Skeletal muscle tissue (tissue), 4 donors: ENCODE measurements around the gene ENPP6. TPM values are rescaled to one million over a fixed set of nuclear protein-coding genes. Genes with fewer than 3 reads are reported as not detected.
"Not testable (repeated sequence)": the region's sequence is repeated elsewhere in the genome, so short reads cannot be mapped to it uniquely, and the experiment has no call there.

Experiments
- H3K27ac ChIP-seq: one replicate; pipeline ENCODE4 v1.7.0; 2013; ENCODE audit warnings: mild to moderate bottlenecking, low read depth, low read length, inconsistent platforms
- H3K27me3 ChIP-seq, 3 donors: one replicate each; pipeline ENCODE4 v1.7.0; 2013; ENCODE audit warnings: low read length in 3 of 3; ENCODE audit not compliant: control insufficient read depth in 3 of 3, insufficient read depth in 3 of 3
- H3K36me3 ChIP-seq, 3 donors: one replicate each; pipeline ENCODE4 v1.7.0; 2013; ENCODE audit warnings: low read length in 3 of 3; ENCODE audit not compliant: control insufficient read depth in 3 of 3, insufficient read depth in 3 of 3
- H3K4me1 ChIP-seq, 3 donors: one replicate each; pipeline ENCODE4 v1.7.0; 2013; ENCODE audit warnings: low read length in 3 of 3, mild to moderate bottlenecking in 3 of 3; ENCODE audit not compliant: control insufficient read depth in 3 of 3, insufficient read depth in 3 of 3
- H3K4me3 ChIP-seq, 3 donors: one replicate each; pipeline ENCODE4 v1.7.0; 2013; ENCODE audit warnings: low read length in 3 of 3
- H3K9ac ChIP-seq, 3 donors: one replicate each; pipeline ENCODE4 v1.7.0; 2013; ENCODE audit warnings: low read length in 3 of 3, mild to moderate bottlenecking in 3 of 3, moderate library complexity in 2 of 3, low read depth in 1 of 3
- H3K9me3 ChIP-seq, 3 donors: one replicate each; pipeline ENCODE4 v1.7.0; 2013; ENCODE audit warnings: low read length in 3 of 3; ENCODE audit not compliant: control insufficient read depth in 3 of 3
- total RNA-seq: library from RNA; depleted of rRNA; stranded (reverse); fragments of >200 nt; gene quantifications from one replicate; pipeline ENCODE4 v1.2.3, GENCODE V29; 2014
- donor health status: Osteomylitis.

The ENPP6 gene
- total RNA-seq, 1 donor from 2014 or later = 6.3 TPM

DNA sequence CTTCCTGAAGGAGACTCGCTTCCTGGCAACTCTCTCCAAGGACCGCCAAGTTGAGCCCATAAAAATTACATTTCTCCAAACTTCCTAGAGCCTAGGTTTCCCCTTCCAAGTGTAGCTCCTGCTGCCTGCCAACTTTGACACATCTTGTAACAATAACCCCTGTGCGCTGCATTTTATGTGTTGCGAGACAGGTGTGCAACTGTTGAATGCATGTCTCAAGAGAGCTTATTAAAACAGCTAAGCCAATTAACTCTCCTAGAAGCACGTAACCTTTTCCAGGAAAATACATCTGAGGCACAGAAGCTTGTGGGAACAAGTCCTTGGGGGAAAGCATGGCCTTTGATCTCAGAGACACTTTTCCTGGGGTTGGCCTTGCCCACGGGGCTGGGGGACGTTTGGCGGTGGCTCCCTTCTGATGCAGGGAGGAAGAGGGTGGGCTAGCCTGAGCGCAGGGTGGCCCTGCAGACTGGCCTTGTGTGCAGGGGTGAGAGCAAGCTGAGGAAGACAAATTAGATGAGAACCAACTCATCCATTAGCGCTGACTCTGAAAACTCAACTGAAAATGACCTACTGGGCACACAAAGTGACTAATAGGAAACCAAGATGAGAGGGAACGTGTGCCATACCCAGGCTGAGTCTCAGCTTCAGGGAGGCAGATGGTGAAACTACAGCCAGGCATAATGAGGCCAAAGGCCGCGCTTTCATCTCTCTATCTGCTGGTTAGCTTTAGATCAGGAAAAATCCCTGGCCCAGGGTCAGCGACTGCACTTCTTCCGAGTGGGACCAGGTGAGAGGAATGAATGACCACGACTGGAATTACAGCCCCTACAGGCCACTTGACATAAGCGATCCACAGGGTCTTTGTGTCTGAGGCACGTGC is 75.3 kb downstream of the ENPP6 start:
- Histone ChIP-seq H3K9ac (no peak overlapping the region), H3K27me3 (peaks cover 0 to 3% (median 0%) of the 10 kb centered on the region in 3 donors), H3K9me3 (no peaks in the 10 kb centered on the region), H3K4me3 (no peak overlapping the region), H3K4me1 (no peaks in the 10 kb centered on the region), H3K27ac (no peak overlapping the region), H3K36me3 (no peaks in the 10 kb centered on the region)

DNA sequence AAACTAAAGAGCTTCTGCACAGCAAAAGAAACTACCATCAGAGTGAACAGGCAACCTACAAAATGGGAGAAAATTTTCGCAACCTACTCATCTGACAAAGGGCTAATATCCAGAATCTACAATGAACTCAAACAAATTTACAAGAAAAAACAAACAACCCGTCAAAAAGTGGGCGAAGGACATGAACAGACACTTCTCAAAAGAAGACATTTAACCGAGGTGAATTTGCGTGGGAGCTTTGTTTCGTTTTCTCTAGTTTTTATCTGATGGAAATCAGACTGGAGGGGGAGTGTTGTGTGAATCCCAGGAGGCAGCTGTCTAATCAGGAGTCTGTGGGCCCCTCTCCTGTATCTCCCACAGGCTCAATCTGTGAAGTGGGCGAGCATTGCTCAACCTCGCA is 76.8 kb downstream of the ENPP6 start:
- not testable (repeated sequence) for H3K4me3 ChIP-seq, H3K4me1 ChIP-seq, H3K9me3 ChIP-seq, H3K27ac ChIP-seq, H3K27me3 ChIP-seq, H3K9ac ChIP-seq, H3K36me3 ChIP-seq

DNA sequence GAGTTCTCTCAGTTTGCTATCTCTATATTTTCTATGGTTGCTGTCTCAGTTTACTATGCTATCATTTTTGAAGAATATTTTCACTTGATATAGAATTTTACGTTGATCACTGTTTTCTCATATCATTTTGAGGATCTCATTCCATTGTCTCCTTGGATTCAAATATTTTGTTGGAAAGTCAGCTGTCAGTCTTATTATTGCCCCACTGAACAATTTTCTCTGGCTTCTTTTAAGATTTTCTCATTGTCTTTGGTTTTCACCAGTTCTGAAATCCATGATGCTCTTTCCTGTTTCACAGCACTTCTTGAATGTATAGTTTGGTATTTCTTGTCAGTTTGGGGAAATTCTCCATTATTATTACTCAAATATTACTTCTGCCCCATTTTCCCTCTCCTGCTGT is 81.1 kb downstream of the ENPP6 start:
- Histone ChIP-seq H3K4me1 (no peaks in the 10 kb centered on the region), H3K36me3 (no peaks in the 10 kb centered on the region), H3K4me3 (no peak overlapping the region), H3K27me3 (no peaks in the 10 kb centered on the region), H3K9me3 (peaks cover 0 to 5% (median 0%) of the 10 kb centered on the region in 3 donors), H3K9ac (no peak overlapping the region), H3K27ac (no peak overlapping the region)

DNA sequence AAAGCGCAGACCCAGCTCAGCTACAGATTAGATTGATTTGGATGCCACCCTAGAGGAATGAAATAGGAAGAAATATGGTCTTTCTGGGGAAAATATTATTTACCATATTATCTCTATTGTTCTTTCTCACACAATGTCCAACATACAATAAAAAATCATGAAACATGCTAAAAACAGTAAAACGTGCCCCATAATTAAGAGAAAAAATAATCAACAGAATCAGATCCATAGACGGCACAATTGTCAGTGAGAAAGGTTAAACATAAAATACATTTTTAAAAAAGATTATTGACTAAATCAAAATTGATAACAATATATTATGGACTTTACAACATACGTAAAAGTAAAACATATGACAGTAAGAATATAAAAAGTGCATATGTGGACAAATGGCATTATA is 90.9 kb downstream of the ENPP6 start:
- Histone ChIP-seq H3K9ac (no peak overlapping the region), H3K36me3 (no peaks in the 10 kb centered on the region), H3K4me1 (no peaks in the 10 kb centered on the region), H3K9me3 (no peaks in the 10 kb centered on the region), H3K27me3 (no peaks in the 10 kb centered on the region), H3K4me3 (no peak overlapping the region), H3K27ac (no peak overlapping the region)

DNA sequence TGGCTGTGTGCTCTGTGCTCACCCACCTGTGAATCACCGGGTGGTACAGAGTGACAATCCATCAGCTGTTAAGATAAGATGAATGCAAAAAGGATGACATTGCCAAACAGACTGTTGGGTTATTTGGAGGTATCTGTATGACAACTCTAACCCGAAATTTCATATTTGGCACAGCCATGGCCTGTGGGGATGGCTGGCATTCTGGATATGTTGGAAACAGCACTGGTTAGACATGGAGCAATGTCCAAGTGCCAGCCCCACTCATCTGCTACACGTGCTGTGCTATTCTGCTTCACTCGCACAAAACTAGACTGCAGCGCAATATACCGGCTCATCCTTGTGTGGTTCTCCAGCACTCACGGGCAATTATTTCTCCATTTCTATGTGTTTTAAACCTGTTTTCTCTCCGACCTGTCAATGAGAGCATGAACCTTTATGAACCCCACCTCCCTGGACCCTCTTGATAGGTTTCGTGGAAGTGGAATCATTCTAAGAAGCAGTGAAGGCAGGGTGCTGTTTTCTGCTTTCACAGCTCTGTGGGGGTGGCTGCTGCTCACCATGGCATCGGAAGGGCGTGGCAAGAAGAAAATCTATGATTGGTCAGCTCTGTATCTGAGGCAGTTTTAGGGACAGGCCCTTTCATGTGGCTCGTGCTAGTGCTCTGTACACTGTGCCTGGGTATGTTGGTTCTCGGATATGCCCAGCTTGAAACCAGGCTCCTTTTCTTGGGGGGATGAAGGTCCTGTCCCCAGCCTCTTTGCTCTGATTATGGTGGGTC is 94.9 kb downstream of the ENPP6 start:
- Histone ChIP-seq H3K27ac (no peak overlapping the region), H3K36me3 (no peaks in the 10 kb centered on the region), H3K9ac (no peak overlapping the region), H3K4me3 (no peak overlapping the region), H3K9me3 (no peaks in the 10 kb centered on the region), H3K27me3 (no peaks in the 10 kb centered on the region), H3K4me1 (no peaks in the 10 kb centered on the region)

DNA sequence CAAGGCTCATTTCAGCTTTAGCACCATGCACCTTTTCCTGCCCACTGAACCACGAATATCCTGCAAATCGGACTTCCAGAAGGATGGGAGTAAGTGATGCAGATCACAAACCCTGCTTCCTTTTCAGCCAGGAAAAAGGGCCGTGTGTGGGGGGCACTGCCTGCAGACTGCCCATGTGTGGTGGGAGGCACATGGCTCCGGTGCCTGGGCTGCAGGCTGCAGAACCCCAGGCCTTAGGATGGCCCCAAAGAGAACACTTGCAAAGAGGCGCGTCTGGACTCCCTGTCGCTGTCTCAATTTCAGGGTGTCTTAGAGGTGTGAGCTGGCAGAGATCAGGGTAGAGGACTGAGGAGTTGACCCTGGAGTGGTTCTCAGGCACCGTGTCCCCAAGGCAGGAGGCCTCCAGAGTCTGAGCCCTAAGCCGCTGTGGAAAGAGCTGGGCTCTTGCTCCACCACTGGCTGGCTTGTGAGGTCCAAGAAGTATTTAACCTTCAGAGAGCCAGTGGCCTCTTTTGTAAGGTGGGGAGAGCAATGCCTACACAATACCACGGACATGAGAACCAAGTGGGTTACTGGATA is 97.0 kb downstream of the ENPP6 start:
- H3K9me3 ChIP-seq = no peaks in the 10 kb centered on the region
- H3K36me3 ChIP-seq = no peaks in the 10 kb centered on the region

DNA sequence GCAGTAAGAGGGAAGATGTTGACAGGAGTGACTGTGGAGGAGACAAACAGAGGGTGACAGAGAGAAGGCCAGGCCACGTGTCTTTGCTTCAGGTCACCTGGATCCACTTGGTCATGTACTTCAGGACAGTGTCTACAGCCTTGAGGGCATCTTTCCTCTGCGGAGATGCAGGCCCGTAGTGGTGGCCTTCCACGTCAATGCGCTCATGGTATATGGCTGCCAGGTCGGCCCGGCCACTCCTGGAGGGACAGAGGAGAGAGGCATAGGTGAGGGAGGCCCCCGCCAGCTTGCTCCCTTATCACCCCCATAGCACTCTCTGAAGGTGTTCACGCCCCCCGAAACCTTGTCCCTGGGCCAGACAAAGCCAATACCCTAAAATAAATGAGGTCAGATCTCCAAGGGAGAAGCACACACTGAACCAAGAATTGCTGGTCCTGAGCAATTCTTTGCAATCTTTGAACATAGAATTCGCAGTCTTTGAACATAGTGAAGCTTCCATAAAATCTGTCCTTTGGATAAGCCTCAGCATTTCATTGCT is 99.9 kb downstream of the ENPP6 start:
- H3K27ac ChIP-seq = no peak overlapping the region
- no peaks in the 10 kb centered on the region for H3K4me1 ChIP-seq
- no peaks in the 10 kb centered on the region for H3K36me3 ChIP-seq
- H3K4me3 ChIP-seq = no peak overlapping the region
- H3K27me3 ChIP-seq = peaks cover 0 to 3% (median 0%) of the 10 kb centered on the region in 3 donors
- H3K9ac ChIP-seq = no peak overlapping the region
- no peaks in the 10 kb centered on the region for H3K9me3 ChIP-seq

More for the DNA sequence above, 97.0 kb downstream of the ENPP6 start:
- H3K9ac ChIP-seq = no peak overlapping the region
- H3K4me1 ChIP-seq = no peaks in the 10 kb centered on the region
- no peak overlapping the region for H3K27ac ChIP-seq
- H3K27me3 ChIP-seq = no peaks in the 10 kb centered on the region
- H3K4me3 ChIP-seq = no peak overlapping the region

DNA sequence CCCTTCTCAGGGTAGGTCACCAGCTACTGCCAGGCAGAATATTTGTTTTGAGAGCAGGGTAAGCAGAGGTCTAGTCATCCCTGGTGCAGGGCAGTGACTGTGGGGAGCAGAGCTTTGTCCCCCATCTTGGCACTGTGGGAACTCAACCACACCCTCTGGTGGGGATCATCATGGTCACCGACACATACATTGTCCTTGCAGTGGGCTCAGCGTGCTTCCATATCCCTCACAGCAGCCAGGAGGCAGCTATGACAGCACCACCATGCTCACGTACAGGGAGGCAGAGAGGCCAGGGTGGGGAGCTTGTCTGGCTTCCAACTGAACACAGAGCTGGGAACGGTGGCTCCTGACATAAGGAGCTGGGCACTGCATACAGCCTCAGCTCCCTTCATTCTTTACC is 102.3 kb downstream of the ENPP6 start:
- no peak overlapping the region for H3K27ac ChIP-seq
- H3K27me3 ChIP-seq = peaks cover 0 to 4% (median 3%) of the 10 kb centered on the region in 3 donors
- no peaks in the 10 kb centered on the region for H3K4me1 ChIP-seq
- H3K9ac ChIP-seq = no peak overlapping the region
- H3K4me3 ChIP-seq = no peak overlapping the region
- no peaks in the 10 kb centered on the region for H3K36me3 ChIP-seq
- H3K9me3 ChIP-seq = no peaks in the 10 kb centered on the region

DNA sequence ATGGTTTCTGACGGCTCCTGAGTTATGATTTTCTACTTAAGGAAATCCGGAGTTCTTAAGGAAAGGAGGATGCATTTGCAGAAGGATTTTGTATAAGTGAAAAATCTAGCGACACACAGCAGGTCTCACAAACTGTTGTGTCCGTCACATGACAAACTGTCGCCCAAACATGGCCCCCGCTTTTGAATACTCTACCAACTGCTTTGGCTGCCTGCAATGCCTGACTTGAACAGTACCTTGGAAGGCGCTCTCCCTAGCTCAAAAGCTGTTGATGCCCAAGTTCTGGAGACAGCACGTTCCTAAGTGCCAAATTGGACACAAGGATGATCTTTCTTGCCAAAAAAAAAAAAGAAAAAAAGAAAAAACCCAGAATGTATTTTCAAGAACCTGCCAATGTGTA is 103.2 kb downstream of the ENPP6 start:
- Histone ChIP-seq H3K4me3 (no peak overlapping the region), H3K9me3 (no peaks in the 10 kb centered on the region), H3K9ac (no peak overlapping the region), H3K27ac (no peak overlapping the region), H3K27me3 (peaks cover 0 to 4% (median 3%) of the 10 kb centered on the region in 3 donors), H3K36me3 (no peaks in the 10 kb centered on the region), H3K4me1 (no peaks in the 10 kb centered on the region)
